B cell (primary cell): ENCODE data around the gene H6PD. TPM values are rescaled to one million over a fixed set of nuclear protein-coding genes. Genes with fewer than 3 reads are reported as not detected.

ENCODE experiments used
- ATAC-seq: fragments of 200-7000 bp; cut with Tn5 transposase; one replicate; pipeline ENCODE4 v1.10.0; 2021; ENCODE audit warnings: low read depth, mild to moderate bottlenecking, moderate number of reproducible peaks, moderate library complexity
- CTCF ChIA-PET: fragments of 350-600 bp; sonication (Branson Sonifier 250); formaldehyde crosslinking; loops from one replicate; lab custom pipeline; 2021; ENCODE audit warnings: antibody characterized with exemption, inconsistent platforms; lab: Charles Lee
- POLR2A ChIA-PET: fragments of 350-600 bp; sonication (Branson Sonifier 250); formaldehyde crosslinking; loops from one replicate; lab custom pipeline; 2021; ENCODE audit warnings: antibody characterized with exemption; lab: Charles Lee
- DNase-seq: peaks from one replicate; pipeline ENCODE4 v3.0.0; 2013
- H2AFZ ChIP-seq: 2 replicates; pipeline ENCODE4 v1.6.1; 2012; ENCODE audit warnings: mild to moderate bottlenecking, low read depth, low read length; ENCODE audit not compliant: insufficient read depth, poor library complexity, severe bottlenecking
- H3K27ac ChIP-seq, 2 donors: 1 replicate in 1 of 2; 2 replicates in 1 of 2; pipeline ENCODE4 v1.5.1; 2012 to 2013; ENCODE audit warnings: low read length in 2 of 2, mild to moderate bottlenecking in 2 of 2, moderate library complexity in 1 of 2
- H3K27me3 ChIP-seq, 4 experiments: fragments of 200-600 bp in 1 of 4; sonication (generic) in 1 of 4; replicated peaks in 1 of 4; 1 replicate in 2 of 4; 2 replicates in 2 of 4; pipeline versions ENCODE4 v1.6.1 to v1.7.0; 2013 to 2016; ENCODE audit warnings: low read length in 3 of 4, mild to moderate bottlenecking in 2 of 4, mixed read lengths in 1 of 4, moderate library complexity in 1 of 4; ENCODE audit not compliant: insufficient read depth in 4 of 4, control insufficient read depth in 3 of 4; ENCODE audit errors: control extremely low read depth in 1 of 4
- H3K36me3 ChIP-seq, 2 experiments: replicated peaks in 1 of 2; 1 replicate in 1 of 2; 2 replicates in 1 of 2; pipeline versions ENCODE4 v1.6.1 to v1.7.1; 2013; ENCODE audit warnings: low read length in 1 of 2; ENCODE audit not compliant: insufficient read depth in 2 of 2, control insufficient read depth in 1 of 2; ENCODE audit errors: control extremely low read depth in 1 of 2, extremely low read depth in 1 of 2
- H3K4me1 ChIP-seq, 2 donors: fragments of 200-600 bp in 1 of 2; sonication (generic) in 1 of 2; 1 replicate in 1 of 2; 2 replicates in 1 of 2; pipeline versions ENCODE4 v1.5.1 to v1.6.1; 2013 to 2017; ENCODE audit warnings: low read length in 2 of 2; ENCODE audit not compliant: control insufficient read depth in 2 of 2, insufficient read depth in 2 of 2
- H3K4me2 ChIP-seq: replicated peaks from 2 replicates; pipeline ENCODE3; 2012; ENCODE audit warnings: mild to moderate bottlenecking, low read depth, low read length; ENCODE audit not compliant: poor library complexity, severe bottlenecking
- H3K4me3 ChIP-seq, 5 experiments: fragments of 200-600 bp in 1 of 5; sonication (generic) in 1 of 5; 1 replicate in 3 of 5; 2 replicates in 2 of 5; pipeline versions ENCODE4 v1.5.1 to v1.7.0; 2011 to 2016; ENCODE audit warnings: low read length in 4 of 5, mild to moderate bottlenecking in 4 of 5, low read depth in 2 of 5, control low read depth in 1 of 5, moderate library complexity in 1 of 5; ENCODE audit not compliant: insufficient read depth in 1 of 5; ENCODE audit errors: control extremely low read depth in 1 of 5, extremely low read depth in 1 of 5
- H3K79me2 ChIP-seq: fragments of 200-600 bp; sonication (generic); one replicate; pipeline ENCODE4 v1.6.0; 2016; ENCODE audit warnings: low read length; ENCODE audit not compliant: control insufficient read depth, insufficient read depth
- H3K9ac ChIP-seq: fragments of 200-600 bp; sonication (generic); 2 replicates; pipeline ENCODE4 v1.6.1; 2017; ENCODE audit warnings: mild to moderate bottlenecking, low read length, moderate library complexity
- H3K9me3 ChIP-seq, 3 donors: one replicate each; pipeline versions ENCODE4 v1.6.1 to v1.7.1; 2013; ENCODE audit warnings: low read length in 2 of 3; ENCODE audit not compliant: control insufficient read depth in 2 of 3, insufficient read depth in 1 of 3; ENCODE audit errors: control extremely low read depth in 1 of 3
- H4K20me1 ChIP-seq: 2 replicates; pipeline ENCODE4 v1.6.0; 2012; ENCODE audit warnings: mild to moderate bottlenecking, low read length; ENCODE audit not compliant: insufficient read depth, control insufficient read depth, poor library complexity, severe bottlenecking
- H3K27ac Mint-ChIP-seq: one replicate; pipeline ENCODE4 v1.8.0; 2021; ENCODE audit warnings: mixed read lengths
- H3K27me3 Mint-ChIP-seq: one replicate; pipeline ENCODE4 v1.8.0; 2021; ENCODE audit warnings: mixed read lengths
- H3K4me1 Mint-ChIP-seq: one replicate; pipeline ENCODE4 v1.8.0; 2021; ENCODE audit warnings: mixed read lengths
- H3K4me3 Mint-ChIP-seq: one replicate; pipeline ENCODE4 v1.8.0; 2021; ENCODE audit warnings: mixed read lengths
- H3K9me3 Mint-ChIP-seq: one replicate; pipeline ENCODE4 v1.8.0; 2022; ENCODE audit warnings: mixed read lengths; ENCODE audit not compliant: insufficient read depth
- CTCF ChIP-seq: fragments of 200-600 bp; IDR thresholded peaks from one replicate; pipeline ENCODE4 v1.8.0; 2022; ENCODE audit warnings: antibody characterized with exemption, mild to moderate bottlenecking
- EZH2 ChIP-seq: IDR thresholded peaks from 2 replicates; pipeline ENCODE4 v1.6.1; 2012; ENCODE audit warnings: borderline replicate concordance, low read depth, mild to moderate bottlenecking, moderate library complexity, low read length; ENCODE audit not compliant: insufficient read depth, poor library complexity, severe bottlenecking
- WGBS: methylation state at CpG from one replicate; pipeline ENCODE4 v1.1.5; 2013; ENCODE audit warnings: missing lambda C conversion rate; ENCODE audit not compliant: insufficient coverage; 5-methylcytosine and 5-hydroxymethylcytosine counted together
- intact Hi-C: fragments of 100-400 bp; cut with micrococcal nuclease; formaldehyde crosslinking; loops from one replicate; pipeline ENCODE4 v1.10.0; 2022
- polyA plus RNA-seq: library from polyadenylated mRNA; depleted of rRNA; stranded (reverse); fragments of >200 nt; gene quantifications from 2 replicates; pipeline ENCODE4 v1.2.3, GENCODE V29; 2012
- total RNA-seq, 2 donors: library from RNA; stranded (reverse); fragments of 120-200 nt in 1 of 2; gene quantifications; 1 replicate in 1 of 2; 2 replicates in 1 of 2; pipeline versions ENCODE4 v1.2.3 to v1.2.4, GENCODE V29; 2013 to 2022

The H6PD gene
- total and polyA plus RNA-seq, 2 donors (not counting 1 experiment from before 2014, with no cell fraction given): 11.3 to 30.2 TPM

DNA sequence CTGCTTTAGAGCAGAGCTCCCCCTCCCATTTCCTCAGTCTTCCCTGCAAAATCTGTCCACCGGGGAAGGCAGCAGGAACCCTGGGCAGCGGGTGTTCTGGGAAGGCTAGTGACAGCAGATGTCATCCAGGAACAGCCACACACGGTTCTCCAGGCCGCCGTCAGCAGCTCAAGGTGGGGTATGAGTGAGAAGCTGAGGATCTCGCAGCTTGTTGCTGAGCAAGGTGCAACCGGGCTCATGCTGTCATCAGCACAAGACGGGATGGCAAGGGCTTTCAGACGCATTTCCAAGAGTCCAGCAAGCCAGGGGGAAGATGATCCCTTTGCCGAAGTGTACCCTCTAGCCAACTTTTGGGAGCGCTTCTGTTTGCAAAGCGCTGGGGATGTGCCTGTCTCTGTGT lies 35.1 kb downstream of the H6PD start:
- H3K27me3 ChIP-seq: no peaks in the 10 kb centered on the region
- TF ChIP-seq CTCF: no peak
- no peak for TF ChIP-seq EZH2
- Mint-ChIP-seq H3K4me3 (no peak overlapping the region), H3K4me1 (peaks cover 2% of the 10 kb centered on the region), H3K9me3 (no peaks in the 10 kb centered on the region), H3K27ac (no peak overlapping the region), H3K27me3 (no peaks in the 10 kb centered on the region)
- H3K27ac ChIP-seq: no peak overlapping the region
- no peaks in the 10 kb centered on the region for H3K9me3 ChIP-seq
- no peaks in the 10 kb centered on the region for H4K20me1 ChIP-seq
- intact Hi-C loops: no loop called here
- ChIA-PET CTCF (interaction anchor here (0.5 to 4.2 kb wide), 4 partner anchors 19 to 294 kb away, joined by 3 to 44 read pairs (median 12); no protein-coding TSS in a partner anchor), POLR2A (interaction anchor here (0.6 kb wide), 1 partner anchor 19 kb away, joined by 3 read pairs; no protein-coding TSS in a partner anchor)
- no peak overlapping the region for H3K4me3 ChIP-seq
- DNase-seq (no peak), ATAC-seq (no peak)
- H3K79me2 ChIP-seq: no peaks in the 10 kb centered on the region
- no peak overlapping the region for H3K4me2 ChIP-seq
- H3K9ac ChIP-seq: no peak overlapping the region
- H3K36me3 ChIP-seq: peaks cover 0 to 23% of the 10 kb centered on the region in 2 experiments
- H3K4me1 ChIP-seq: no peaks in the 10 kb centered on the region
- WGBS: 89% methylated on average over 11 of the region's 12 CpGs
- no peak overlapping the region for H2AFZ ChIP-seq

DNA sequence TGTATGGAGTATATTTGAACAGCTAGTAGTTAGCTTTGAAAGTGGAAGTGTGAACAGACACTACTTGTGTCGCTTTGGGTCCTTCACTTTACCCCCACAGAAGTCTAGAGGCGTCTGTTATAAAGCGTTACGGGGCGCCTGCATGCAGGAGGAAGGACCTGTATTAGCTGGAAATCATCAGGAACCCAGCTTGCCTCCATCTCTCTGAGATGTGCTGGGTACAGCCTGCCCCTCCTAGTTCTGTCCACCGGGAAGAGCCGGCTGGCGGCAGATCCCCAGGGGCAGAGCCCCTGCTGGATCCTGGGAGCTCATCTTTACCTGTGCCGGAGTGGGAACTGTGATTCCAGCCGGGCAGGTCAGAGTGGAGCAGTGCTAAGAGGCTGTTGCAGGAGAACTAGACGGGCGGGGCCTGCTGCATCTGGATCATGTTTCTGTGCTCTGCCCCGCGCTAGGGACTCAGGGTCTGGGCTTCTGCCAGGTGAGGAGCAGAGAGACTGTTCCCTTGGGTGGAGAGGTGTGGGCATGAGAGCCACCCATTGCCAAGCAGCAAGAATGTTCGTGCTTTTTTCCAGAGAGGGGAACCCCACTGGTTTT lies 35.8 kb downstream of the H6PD start:
- intact Hi-C loops: no loop called here
- CTCF ChIA-PET: interaction anchor here (0.5 to 4.2 kb wide), 4 partner anchors 19 to 293 kb away, joined by 3 to 44 read pairs (median 12); no protein-coding TSS in a partner anchor
- 97% methylated on average over 12 of the region's 15 CpGs for WGBS

More for the DNA sequence above, 35.8 kb downstream of the H6PD start:
- H3K27me3 Mint-ChIP-seq: no peaks in the 10 kb centered on the region
- no peak overlapping the region for H3K4me3 Mint-ChIP-seq
- Histone ChIP-seq H3K9ac (no peak overlapping the region), H3K27ac (no peak overlapping the region), H4K20me1 (no peaks in the 10 kb centered on the region), H3K4me1 (no peaks in the 10 kb centered on the region), H3K4me2 (no peak overlapping the region), H3K4me3 (no peak overlapping the region), H3K9me3 (no peaks in the 10 kb centered on the region), H3K36me3 (peaks cover 0 to 16% of the 10 kb centered on the region in 2 experiments), H3K27me3 (no peaks in the 10 kb centered on the region), H2AFZ (no peak overlapping the region), H3K79me2 (no peaks in the 10 kb centered on the region)
- H3K27ac Mint-ChIP-seq: no peak overlapping the region
- DNase-seq (no peak), ATAC-seq (no peak)
- H3K4me1 Mint-ChIP-seq: peaks cover 3% of the 10 kb centered on the region
- POLR2A ChIA-PET: interaction anchor here (0.6 kb wide), 1 partner anchor 20 kb away, joined by 3 read pairs; no protein-coding TSS in a partner anchor
- no peaks in the 10 kb centered on the region for H3K9me3 Mint-ChIP-seq
- no peak for TF ChIP-seq EZH2
